Neural cell (in vitro differentiated cells): ENCODE measurements around the gene TAF3. TPM values are rescaled to one million over a fixed set of nuclear protein-coding genes. Genes with fewer than 3 reads are reported as not detected.
A peak's percentile ranks its signal among the peaks of the same experiment; 100 is the strongest.

Source experiments
- H2AFZ ChIP-seq: fragments of 200-600, 300-800 bp; sonication (generic), shearing (Covaris generic); 2 replicates; pipeline ENCODE4 v1.6.0; 2014; ENCODE audit warnings: low read depth, mild to moderate bottlenecking, antibody characterized with exemption, low read length, moderate library complexity
- H3F3A ChIP-seq: fragments of 200-600 bp; shearing (Covaris generic); 2 replicates; pipeline ENCODE4 v1.6.1; 2016; ENCODE audit warnings: mild to moderate bottlenecking, moderate library complexity, mixed read lengths, antibody characterized with exemption, low read length; ENCODE audit not compliant: insufficient read depth, poor library complexity, severe bottlenecking
- H3K27ac ChIP-seq: fragments of 200-600, 300-800 bp; sonication (generic), shearing (Covaris generic); 2 replicates; pipeline ENCODE4 v1.5.1; 2014; ENCODE audit warnings: mild to moderate bottlenecking, low read length, moderate library complexity
- H3K27me3 ChIP-seq: fragments of 300-800, 200-600 bp; sonication (generic), shearing (Covaris generic); 2 replicates; pipeline ENCODE4 v1.6.0; 2014; ENCODE audit warnings: mild to moderate bottlenecking, low read depth, low read length, moderate library complexity; ENCODE audit not compliant: insufficient read depth
- H3K36me3 ChIP-seq: fragments of 300-800, 200-600 bp; sonication (generic), shearing (Covaris generic); 2 replicates; pipeline ENCODE4 v1.5.1; 2014; ENCODE audit warnings: mild to moderate bottlenecking, antibody characterized with exemption, low read length, moderate library complexity; ENCODE audit not compliant: insufficient read depth
- H3K4me2 ChIP-seq: fragments of 300-800, 200-600 bp; sonication (generic), shearing (Covaris generic); 2 replicates; pipeline ENCODE4 v1.6.0; 2014; ENCODE audit warnings: mild to moderate bottlenecking, low read length
- H3K4me3 ChIP-seq: fragments of 300-800, 200-600 bp; sonication (generic), shearing (Covaris generic); 2 replicates; pipeline ENCODE4 v1.5.1; 2014; ENCODE audit warnings: mild to moderate bottlenecking, low read length, moderate library complexity
- H3K79me2 ChIP-seq: fragments of 200-600 bp; shearing (Covaris generic); replicated peaks from 2 replicates; pipeline ENCODE4 v1.6.0; 2014; ENCODE audit warnings: mild to moderate bottlenecking, low read length, moderate library complexity; ENCODE audit not compliant: insufficient read depth
- H3K9ac ChIP-seq: fragments of 300-800, 200-600 bp; sonication (generic), shearing (Covaris generic); 2 replicates; pipeline ENCODE4 v1.6.1; 2016; ENCODE audit warnings: mild to moderate bottlenecking, low read length, mixed read lengths
- H3K9me2 ChIP-seq: fragments of 200-600 bp; shearing (Covaris generic); 2 replicates; pipeline ENCODE4 v1.6.1; 2016; ENCODE audit warnings: mild to moderate bottlenecking, low read length, mixed read lengths; ENCODE audit not compliant: insufficient read depth
- H3K9me3 ChIP-seq: fragments of 200-600, 300-800 bp; sonication (generic), shearing (Covaris generic); 2 replicates; pipeline ENCODE4 v1.6.1; 2016; ENCODE audit warnings: mild to moderate bottlenecking, mixed run types, low read length, moderate library complexity, mixed read lengths
- H4K20me1 ChIP-seq: fragments of 200-600 bp; shearing (Covaris generic); 2 replicates; pipeline ENCODE4 v1.6.1; 2016; ENCODE audit warnings: mild to moderate bottlenecking, mixed run types; ENCODE audit not compliant: insufficient read depth
- EZH2 ChIP-seq: fragments of 200-600, 300-800 bp; shearing (Covaris generic), sonication (generic); IDR thresholded peaks from 2 replicates; pipeline ENCODE4 v1.6.1; 2014; ENCODE audit warnings: antibody characterized with exemption, low read length, borderline replicate concordance, mild to moderate bottlenecking; ENCODE audit not compliant: insufficient read depth, poor library complexity, severe bottlenecking
- POLR2AphosphoS5 ChIP-seq: IDR thresholded peaks from 2 replicates; pipeline ENCODE4 v1.6.1; 2012
- RAD21 ChIP-seq: fragments of 450-650 bp; conservative IDR thresholded peaks from 2 replicates; pipeline ENCODE4 v1.6.1; 2014; ENCODE audit warnings: antibody characterized with exemption, mild to moderate bottlenecking, moderate library complexity
- SMC3 ChIP-seq: fragments of 450-650 bp; conservative IDR thresholded peaks from 2 replicates; pipeline ENCODE4 v1.6.1; 2014; ENCODE audit warnings: antibody characterized with exemption, mild to moderate bottlenecking, moderate library complexity; ENCODE audit not compliant: poor library complexity
- TAF1 ChIP-seq: IDR thresholded peaks from 2 replicates; pipeline ENCODE4 v1.6.1; 2012; ENCODE audit warnings: low read depth
- polyA plus RNA-seq: library from polyadenylated mRNA; depleted of rRNA; stranded (reverse); fragments of >200 nt; gene quantifications from 2 replicates; pipeline ENCODE4 v1.2.3, GENCODE V29; 2014
- TF ChIP-seq, protein P1 (sequence below): IDR thresholded peaks from 2 replicates; pipeline ENCODE4 v1.6.1; 2012; ENCODE audit warnings: borderline replicate concordance
- TF ChIP-seq, protein P2 (sequence below): fragments of 450-650 bp; IDR thresholded peaks from 2 replicates; pipeline ENCODE4 v1.5.1; 2014; ENCODE audit warnings: antibody characterized with exemption, mild to moderate bottlenecking, moderate library complexity; ENCODE audit not compliant: poor library complexity, severe bottlenecking

Gene TAF3
- polyA plus RNA-seq, 1 donor from 2014 or later = 2.0 TPM

DNA sequence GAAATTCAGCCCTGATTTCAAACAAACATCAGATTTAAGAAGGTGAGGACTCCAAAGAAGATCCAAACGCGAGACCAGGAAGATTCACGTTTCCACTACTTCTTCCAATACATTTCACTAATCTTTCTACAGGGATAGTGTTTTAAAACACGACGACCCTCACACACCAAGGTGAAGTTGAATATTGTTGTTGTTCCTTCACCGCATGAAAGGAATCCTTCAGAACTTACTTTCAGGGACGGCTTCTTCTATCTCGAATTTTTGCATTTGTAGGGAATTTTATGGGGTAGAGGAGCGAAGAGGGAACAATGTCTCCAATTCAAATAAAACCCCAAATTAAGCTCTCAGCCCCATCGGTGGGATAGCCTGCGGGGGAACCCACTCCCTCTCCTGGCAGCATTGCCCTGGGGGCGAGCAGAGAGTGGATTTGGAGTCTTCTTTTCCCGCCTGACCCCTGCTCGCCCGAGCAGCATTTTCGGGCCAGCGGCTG is 234.7 kb downstream of the TAF3 start:
- no peak overlapping the region for H3K4me2 ChIP-seq

DNA sequence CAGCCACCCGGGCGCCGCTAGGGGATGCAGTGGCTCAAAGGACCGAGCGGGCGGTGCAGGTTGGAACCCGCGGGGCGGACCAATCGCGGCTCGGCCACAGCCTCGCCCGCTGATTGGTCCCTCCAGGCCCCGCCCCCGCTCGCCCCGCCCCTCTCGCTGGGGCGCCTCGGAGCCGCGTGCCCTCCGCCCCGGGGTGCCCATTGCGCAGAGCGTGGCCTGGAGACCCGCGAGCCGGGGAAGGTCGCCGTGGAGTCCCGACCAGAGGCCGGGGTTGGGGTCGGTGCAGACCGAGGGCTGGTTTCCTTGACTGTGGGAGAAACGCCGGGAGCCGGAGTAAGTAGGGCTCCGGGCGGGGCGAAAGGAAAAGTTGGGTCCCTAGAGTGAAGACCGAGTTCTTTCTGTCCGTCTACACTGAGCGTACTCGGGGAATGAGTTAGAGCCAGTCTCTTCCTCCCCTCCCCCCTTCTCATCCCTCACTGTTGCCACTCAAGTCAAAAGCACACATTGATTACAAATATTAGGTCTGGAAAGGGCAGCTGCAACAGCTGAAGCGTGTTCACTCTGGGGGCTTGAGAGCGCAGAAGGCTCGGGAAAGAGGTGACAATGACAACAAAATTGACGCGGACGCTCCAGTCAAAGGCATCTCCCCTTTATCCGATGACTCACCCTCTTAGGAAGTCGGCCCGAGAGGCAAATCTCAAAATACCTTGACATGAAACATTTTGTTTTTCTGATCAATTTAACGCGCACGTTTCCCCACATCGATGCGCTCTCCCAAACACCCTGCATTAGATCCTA is 235.3 kb downstream of the TAF3 start:
- no peaks in the 10 kb centered on the region for H3K9me2 ChIP-seq
- H2AFZ ChIP-seq = no peak overlapping the region
- H3F3A ChIP-seq = no peaks in the 10 kb centered on the region
- no peaks in the 10 kb centered on the region for H3K9me3 ChIP-seq
- no peak overlapping the region for H3K27ac ChIP-seq
- H3K27me3 ChIP-seq = peaks cover 99% of the 10 kb centered on the region
- no peak overlapping the region for H3K9ac ChIP-seq
- no peak overlapping the region for H3K4me2 ChIP-seq
- H3K4me3 ChIP-seq = peak overlapping the region; percentile 40
- no peaks in the 10 kb centered on the region for H4K20me1 ChIP-seq
- TF ChIP-seq POLR2AphosphoS5 (peak; percentile 42), TAF1 (no peak), EZH2 (peak; percentile 17), RAD21 (peak; percentile 53)
- TF ChIP-seq, protein P1, sequence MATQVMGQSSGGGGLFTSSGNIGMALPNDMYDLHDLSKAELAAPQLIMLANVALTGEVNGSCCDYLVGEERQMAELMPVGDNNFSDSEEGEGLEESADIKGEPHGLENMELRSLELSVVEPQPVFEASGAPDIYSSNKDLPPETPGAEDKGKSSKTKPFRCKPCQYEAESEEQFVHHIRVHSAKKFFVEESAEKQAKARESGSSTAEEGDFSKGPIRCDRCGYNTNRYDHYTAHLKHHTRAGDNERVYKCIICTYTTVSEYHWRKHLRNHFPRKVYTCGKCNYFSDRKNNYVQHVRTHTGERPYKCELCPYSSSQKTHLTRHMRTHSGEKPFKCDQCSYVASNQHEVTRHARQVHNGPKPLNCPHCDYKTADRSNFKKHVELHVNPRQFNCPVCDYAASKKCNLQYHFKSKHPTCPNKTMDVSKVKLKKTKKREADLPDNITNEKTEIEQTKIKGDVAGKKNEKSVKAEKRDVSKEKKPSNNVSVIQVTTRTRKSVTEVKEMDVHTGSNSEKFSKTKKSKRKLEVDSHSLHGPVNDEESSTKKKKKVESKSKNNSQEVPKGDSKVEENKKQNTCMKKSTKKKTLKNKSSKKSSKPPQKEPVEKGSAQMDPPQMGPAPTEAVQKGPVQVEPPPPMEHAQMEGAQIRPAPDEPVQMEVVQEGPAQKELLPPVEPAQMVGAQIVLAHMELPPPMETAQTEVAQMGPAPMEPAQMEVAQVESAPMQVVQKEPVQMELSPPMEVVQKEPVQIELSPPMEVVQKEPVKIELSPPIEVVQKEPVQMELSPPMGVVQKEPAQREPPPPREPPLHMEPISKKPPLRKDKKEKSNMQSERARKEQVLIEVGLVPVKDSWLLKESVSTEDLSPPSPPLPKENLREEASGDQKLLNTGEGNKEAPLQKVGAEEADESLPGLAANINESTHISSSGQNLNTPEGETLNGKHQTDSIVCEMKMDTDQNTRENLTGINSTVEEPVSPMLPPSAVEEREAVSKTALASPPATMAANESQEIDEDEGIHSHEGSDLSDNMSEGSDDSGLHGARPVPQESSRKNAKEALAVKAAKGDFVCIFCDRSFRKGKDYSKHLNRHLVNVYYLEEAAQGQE = no peak
- H3K79me2 ChIP-seq = no peaks in the 10 kb centered on the region
- no peaks in the 10 kb centered on the region for H3K36me3 ChIP-seq

More for the DNA sequence above, 234.7 kb downstream of the TAF3 start:
- H3K36me3 ChIP-seq = no peaks in the 10 kb centered on the region
- H3F3A ChIP-seq = no peaks in the 10 kb centered on the region
- no peak overlapping the region for H3K9ac ChIP-seq
- H3K27me3 ChIP-seq = peaks cover 99% of the 10 kb centered on the region
- peak overlapping the region; percentile 40 for H3K4me3 ChIP-seq
- H3K9me3 ChIP-seq = no peaks in the 10 kb centered on the region
- TF ChIP-seq, protein P2, sequence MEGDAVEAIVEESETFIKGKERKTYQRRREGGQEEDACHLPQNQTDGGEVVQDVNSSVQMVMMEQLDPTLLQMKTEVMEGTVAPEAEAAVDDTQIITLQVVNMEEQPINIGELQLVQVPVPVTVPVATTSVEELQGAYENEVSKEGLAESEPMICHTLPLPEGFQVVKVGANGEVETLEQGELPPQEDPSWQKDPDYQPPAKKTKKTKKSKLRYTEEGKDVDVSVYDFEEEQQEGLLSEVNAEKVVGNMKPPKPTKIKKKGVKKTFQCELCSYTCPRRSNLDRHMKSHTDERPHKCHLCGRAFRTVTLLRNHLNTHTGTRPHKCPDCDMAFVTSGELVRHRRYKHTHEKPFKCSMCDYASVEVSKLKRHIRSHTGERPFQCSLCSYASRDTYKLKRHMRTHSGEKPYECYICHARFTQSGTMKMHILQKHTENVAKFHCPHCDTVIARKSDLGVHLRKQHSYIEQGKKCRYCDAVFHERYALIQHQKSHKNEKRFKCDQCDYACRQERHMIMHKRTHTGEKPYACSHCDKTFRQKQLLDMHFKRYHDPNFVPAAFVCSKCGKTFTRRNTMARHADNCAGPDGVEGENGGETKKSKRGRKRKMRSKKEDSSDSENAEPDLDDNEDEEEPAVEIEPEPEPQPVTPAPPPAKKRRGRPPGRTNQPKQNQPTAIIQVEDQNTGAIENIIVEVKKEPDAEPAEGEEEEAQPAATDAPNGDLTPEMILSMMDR = peak; percentile 56
- TF ChIP-seq EZH2 (peak; percentile 68), SMC3 (peak; percentile 43), RAD21 (no peak), TAF1 (no peak), POLR2AphosphoS5 (no peak)
- TF ChIP-seq, protein P1 = no peak
- H2AFZ ChIP-seq = no peak overlapping the region
- H4K20me1 ChIP-seq = no peaks in the 10 kb centered on the region
- no peaks in the 10 kb centered on the region for H3K9me2 ChIP-seq
- H3K79me2 ChIP-seq = no peaks in the 10 kb centered on the region
- no peak overlapping the region for H3K27ac ChIP-seq
